Central memory CD8-positive, alpha-beta T cell (primary cell): ENCODE results near the gene HDAC4.
"Not testable (repeated sequence)": the region's sequence is repeated elsewhere in the genome, so short reads cannot be mapped to it uniquely, and the experiment has no call there.

Experiments used
- ATAC-seq: fragments of 150-1000 bp; cut with Tn5 transposase; replicated peaks from 2 replicates; pipeline ENCODE4 v1.10.0; 2022; ENCODE audit warnings: mild to moderate bottlenecking, moderate FRiP score, moderate number of reproducible peaks; ENCODE audit not compliant: poor library complexity, severe bottlenecking; ENCODE audit errors: extremely low read depth
- DNase-seq, 2 donors: peaks; one replicate each; pipeline ENCODE4 v3.0.0; 2021; ENCODE audit warnings: low spot score in 2 of 2
- H3K27ac Mint-ChIP-seq: one replicate; pipeline ENCODE4 v1.8.0; 2022; ENCODE audit warnings: low read depth, mild to moderate bottlenecking, moderate library complexity, mixed read lengths
- H3K27me3 Mint-ChIP-seq: one replicate; pipeline ENCODE4 v1.8.0; 2022; ENCODE audit warnings: mixed read lengths
- H3K36me3 Mint-ChIP-seq: one replicate; pipeline ENCODE4 v1.8.0; 2022; ENCODE audit warnings: mild to moderate bottlenecking, moderate library complexity, mixed read lengths; ENCODE audit not compliant: insufficient read depth
- H3K4me1 Mint-ChIP-seq: one replicate; pipeline ENCODE4 v1.8.0; 2022; ENCODE audit warnings: mixed read lengths
- H3K4me3 Mint-ChIP-seq: one replicate; pipeline ENCODE4 v1.8.0; 2022; ENCODE audit warnings: mild to moderate bottlenecking, moderate library complexity, mixed read lengths
- H3K9me3 Mint-ChIP-seq: one replicate; pipeline ENCODE4 v1.8.0; 2022; ENCODE audit warnings: mixed read lengths

HDAC4 gene

DNA sequence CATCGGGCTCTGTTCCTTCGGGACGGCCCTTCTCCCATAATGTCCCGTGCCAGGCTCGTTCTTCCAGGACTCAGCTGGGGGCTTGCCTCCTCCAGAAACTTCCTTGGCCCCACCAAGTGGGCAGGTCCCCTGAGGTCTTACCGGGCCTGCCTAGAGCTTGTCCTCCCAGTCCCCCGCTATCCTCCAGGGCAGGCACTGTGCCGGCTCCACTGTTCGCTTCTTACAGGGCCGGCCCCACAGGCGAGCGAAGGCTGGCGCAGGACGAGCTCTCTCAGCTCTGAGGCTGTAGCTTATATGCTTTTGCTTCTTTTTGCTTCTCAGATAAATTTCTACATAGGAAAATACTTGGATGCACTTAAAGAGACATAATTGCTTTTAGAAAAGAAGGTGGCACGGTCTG is 323.6 kb downstream of the HDAC4 start:
- no peaks in the 10 kb centered on the region for H3K9me3 Mint-ChIP-seq
- no peak overlapping the region for H3K27ac Mint-ChIP-seq
- no peaks in the 10 kb centered on the region for H3K4me1 Mint-ChIP-seq
- no peak overlapping the region for H3K4me3 Mint-ChIP-seq
- H3K36me3 Mint-ChIP-seq, result peaks cover 21% of the 10 kb centered on the region
- ATAC-seq, result no peak
- H3K27me3 Mint-ChIP-seq, result no peaks in the 10 kb centered on the region
- no peak for DNase-seq

DNA sequence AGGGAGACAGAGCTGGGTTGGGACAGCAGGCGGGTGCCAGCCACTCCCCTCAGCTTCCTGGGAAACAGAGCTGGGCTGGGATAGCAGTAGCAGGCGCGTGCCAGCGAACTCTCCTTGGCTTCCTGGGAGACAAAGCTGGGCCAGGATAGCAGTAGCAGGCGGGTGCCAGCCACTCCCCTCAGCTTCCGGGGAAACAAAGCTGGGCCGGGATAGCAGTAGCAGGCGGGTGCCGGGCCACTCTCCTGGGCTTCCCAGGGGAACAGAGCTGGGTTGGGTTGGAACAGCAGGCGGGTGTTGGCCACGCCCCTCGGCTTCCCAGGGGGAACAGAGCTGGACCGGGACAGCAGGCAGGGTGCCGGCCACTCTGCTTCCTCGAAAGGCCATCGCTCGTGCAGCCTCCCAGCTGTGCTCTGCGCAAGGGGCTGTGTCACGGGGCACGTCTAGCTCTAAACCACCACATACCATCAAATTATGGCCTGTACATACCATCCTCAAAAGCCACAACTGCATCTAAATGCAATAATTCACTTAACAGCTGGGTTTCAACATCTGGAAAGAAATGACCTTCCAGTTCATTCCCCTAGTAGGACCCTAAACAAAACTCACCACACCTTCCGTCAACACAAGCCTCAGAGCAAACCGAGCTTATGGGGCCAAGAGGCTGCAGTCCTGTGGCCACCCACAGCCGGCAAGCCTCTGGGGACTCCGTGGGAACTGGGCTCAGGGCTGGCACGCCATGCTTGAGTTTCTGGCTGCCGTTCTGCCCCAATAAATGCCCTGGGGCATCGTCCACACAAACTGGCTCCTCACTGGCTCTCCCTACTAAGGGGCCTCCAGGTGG is 324.7 kb downstream of the HDAC4 start:
- Mint-ChIP-seq H3K36me3 (peaks cover 21% of the 10 kb centered on the region), H3K4me1 (no peaks in the 10 kb centered on the region), H3K4me3 (no peak overlapping the region), H3K27me3 (no peaks in the 10 kb centered on the region), H3K27ac (no peak overlapping the region), H3K9me3 (no peaks in the 10 kb centered on the region)
- no peak for ATAC-seq
- DNase-seq, result no peak

DNA sequence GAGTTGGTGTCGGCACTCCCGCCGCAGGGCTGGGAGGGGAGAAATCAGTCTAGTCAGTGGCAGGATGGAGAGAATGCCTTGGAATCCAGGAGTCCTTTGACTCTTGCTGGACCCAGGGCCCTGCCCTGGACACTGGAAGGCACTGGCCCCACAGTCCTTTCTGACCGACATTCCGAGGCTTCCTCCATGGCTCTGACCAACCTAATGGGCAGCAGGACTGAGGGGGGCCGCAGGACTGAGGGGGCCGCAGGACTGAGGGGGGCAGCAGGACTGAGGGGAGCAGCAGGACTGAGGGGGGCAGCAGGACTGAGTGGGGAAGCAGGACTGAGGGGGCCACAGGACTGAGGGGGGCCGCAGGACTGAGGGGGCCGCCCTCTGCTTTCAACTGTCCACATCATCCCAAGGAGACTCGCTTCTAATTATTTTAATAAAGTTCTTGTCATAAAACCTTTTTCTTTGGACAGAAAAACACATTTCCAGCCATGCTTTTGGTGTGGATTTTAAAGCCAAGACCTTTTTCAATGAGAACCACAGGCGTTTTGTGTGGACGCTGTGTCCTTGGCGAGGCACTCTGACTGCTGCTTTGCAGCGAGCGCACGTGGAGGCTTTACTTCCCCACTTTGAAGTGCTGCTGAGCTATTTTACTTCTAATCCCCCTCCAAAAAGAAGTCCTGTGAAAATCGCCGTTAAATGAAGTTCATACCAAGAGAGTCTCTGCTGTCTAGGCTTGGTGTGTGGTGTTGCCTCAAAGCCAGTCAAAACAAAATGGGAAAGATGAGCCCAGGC is 326.9 kb downstream of the HDAC4 start:
- H3K4me3 Mint-ChIP-seq, result no peak overlapping the region
- ATAC-seq, result no peak
- no peak for DNase-seq
- H3K4me1 Mint-ChIP-seq, result peaks cover 7% of the 10 kb centered on the region
- H3K27me3 Mint-ChIP-seq, result no peaks in the 10 kb centered on the region
- H3K9me3 Mint-ChIP-seq, result no peaks in the 10 kb centered on the region
- H3K36me3 Mint-ChIP-seq, result peaks cover 14% of the 10 kb centered on the region
- no peak overlapping the region for H3K27ac Mint-ChIP-seq

- no peak for DNase-seq
- no peak overlapping the region for H3K27ac Mint-ChIP-seq
Measured at GRCh38 chr2:239073270-239073669, 327.6 kb downstream of the HDAC4 start.

GRCh38 chr2:239072786-239073185 is 328.0 kb downstream of the HDAC4 start:
- Mint-ChIP-seq H3K9me3 (no peaks in the 10 kb centered on the region), H3K4me3 (no peak overlapping the region), H3K36me3 (peaks cover 15% of the 10 kb centered on the region), H3K27ac (peak overlapping the region; percentile 49), H3K27me3 (no peaks in the 10 kb centered on the region), H3K4me1 (peaks cover 7% of the 10 kb centered on the region)
- ATAC-seq (no peak), DNase-seq (no peak)

More at GRCh38 chr2:239073270-239073669, 327.6 kb downstream of the HDAC4 start:
- Mint-ChIP-seq H3K4me3 (no peak overlapping the region), H3K27me3 (no peaks in the 10 kb centered on the region), H3K4me1 (peaks cover 7% of the 10 kb centered on the region), H3K9me3 (no peaks in the 10 kb centered on the region), H3K36me3 (peaks cover 15% of the 10 kb centered on the region)
- ATAC-seq, result no peak

DNA sequence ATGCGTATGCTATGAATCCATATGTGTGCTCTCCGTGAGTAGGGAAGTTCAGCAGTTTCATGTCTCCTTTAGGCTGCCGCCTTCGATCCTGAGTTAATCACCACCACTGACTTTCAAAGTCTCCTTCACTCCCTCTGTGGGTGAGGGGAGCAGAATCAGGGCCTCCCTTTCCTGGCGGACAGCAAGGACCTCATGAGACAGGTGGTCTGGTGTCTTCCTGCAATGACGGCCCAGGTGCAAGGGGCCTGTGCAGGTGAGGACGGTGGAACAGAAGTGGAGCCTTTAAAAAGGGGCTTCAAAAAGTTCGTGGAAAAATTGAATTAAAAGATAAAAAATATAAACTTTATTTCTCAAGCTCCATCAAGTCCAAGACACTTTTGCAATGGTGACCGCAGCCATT is 330.4 kb downstream of the HDAC4 start:
- ATAC-seq (no peak), DNase-seq (no peak)
- Mint-ChIP-seq H3K27ac (no peak overlapping the region), H3K4me3 (no peak overlapping the region), H3K27me3 (no peaks in the 10 kb centered on the region), H3K4me1 (peaks cover 7% of the 10 kb centered on the region), H3K36me3 (peaks cover 19% of the 10 kb centered on the region), H3K9me3 (no peaks in the 10 kb centered on the region)

GRCh38 chr2:239069362-239070333 is 331.2 kb downstream of the HDAC4 start:
- not testable (repeated sequence) for ATAC-seq, H3K9me3 Mint-ChIP-seq, H3K27me3 Mint-ChIP-seq, H3K4me3 Mint-ChIP-seq, H3K4me1 Mint-ChIP-seq, DNase-seq
- Mint-ChIP-seq H3K36me3 (peaks cover 21% of the 10 kb centered on the region), H3K27ac (peak overlapping the region; percentile 35)

DNA sequence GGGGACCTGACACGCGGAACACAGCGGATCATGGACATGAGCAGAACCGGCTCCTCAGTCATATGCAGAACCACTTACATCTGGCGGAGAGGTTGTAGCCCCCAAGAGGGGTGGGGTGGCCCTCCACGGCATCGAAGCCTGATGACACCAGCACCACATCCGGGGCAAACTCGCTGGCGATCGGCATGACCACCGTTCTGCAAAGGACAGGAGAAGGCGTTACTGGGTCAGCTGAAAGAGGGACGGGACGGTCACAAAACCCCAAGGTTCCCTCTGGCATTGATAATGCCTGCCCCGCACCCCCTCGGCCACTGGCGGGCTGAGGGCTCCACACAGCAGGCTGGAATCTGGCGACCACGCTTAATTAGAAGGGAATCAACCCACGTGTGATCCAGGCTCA is 332.4 kb downstream of the HDAC4 start:
- Mint-ChIP-seq H3K4me1 (peaks cover 7% of the 10 kb centered on the region), H3K27ac (peak overlapping the region; percentile 55), H3K4me3 (no peak overlapping the region), H3K9me3 (no peaks in the 10 kb centered on the region), H3K27me3 (no peaks in the 10 kb centered on the region), H3K36me3 (peaks cover 20% of the 10 kb centered on the region)
- no peak for DNase-seq
- ATAC-seq, result no peak

- DNase-seq (no peak), ATAC-seq (no peak)
- Mint-ChIP-seq H3K4me1 (peaks cover 7% of the 10 kb centered on the region), H3K27ac (no peak overlapping the region), H3K27me3 (no peaks in the 10 kb centered on the region), H3K36me3 (peaks cover 20% of the 10 kb centered on the region), H3K9me3 (no peaks in the 10 kb centered on the region), H3K4me3 (no peak overlapping the region)
Measured at GRCh38 chr2:239067196-239067865, 333.5 kb downstream of the HDAC4 start.

DNA sequence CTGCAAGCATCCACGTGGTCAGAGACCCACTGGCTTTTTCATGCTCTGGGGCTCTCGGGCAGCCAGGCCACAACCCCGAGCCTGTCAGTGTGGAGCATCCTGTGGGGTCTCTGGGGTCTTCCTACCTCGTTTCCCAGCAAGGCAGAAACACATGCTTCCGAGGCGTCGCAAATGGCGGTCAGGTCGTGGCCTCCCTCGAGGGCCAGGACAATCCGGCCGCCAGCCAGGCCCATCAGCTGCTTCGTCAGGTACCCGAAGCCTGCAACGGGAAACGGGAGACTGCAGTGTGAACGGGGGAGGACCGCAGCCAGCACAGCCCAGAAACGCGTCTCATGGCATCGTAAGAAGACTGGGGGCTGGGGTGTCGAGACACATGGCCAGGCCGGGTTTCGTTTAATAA is 334.2 kb downstream of the HDAC4 start:
- H3K27me3 Mint-ChIP-seq, result no peaks in the 10 kb centered on the region
- DNase-seq (no peak), ATAC-seq (no peak)
- H3K4me1 Mint-ChIP-seq, result peaks cover 7% of the 10 kb centered on the region
- no peak overlapping the region for H3K27ac Mint-ChIP-seq
- H3K4me3 Mint-ChIP-seq, result no peak overlapping the region
- H3K9me3 Mint-ChIP-seq, result no peaks in the 10 kb centered on the region
- peaks cover 21% of the 10 kb centered on the region for H3K36me3 Mint-ChIP-seq

DNA sequence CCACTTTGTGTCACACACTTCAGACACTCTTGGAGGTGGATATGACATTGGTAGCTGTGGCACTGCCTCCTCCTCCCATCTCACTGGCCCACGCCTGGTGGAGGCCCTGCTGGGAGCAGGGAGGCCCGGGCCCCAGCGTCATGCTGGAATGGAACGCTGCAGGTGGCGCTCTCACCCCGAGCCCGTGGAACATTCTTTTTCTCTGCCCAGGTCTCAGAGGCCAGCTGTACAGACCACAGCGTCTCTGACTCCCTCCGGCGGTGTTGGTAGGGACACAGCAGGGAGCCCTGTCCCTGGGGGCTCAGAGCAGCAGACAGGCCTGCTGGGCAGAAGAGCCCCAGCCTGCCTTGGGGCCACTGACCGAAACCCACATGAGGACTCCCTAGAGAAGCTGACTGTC is 334.9 kb downstream of the HDAC4 start:
- no peaks in the 10 kb centered on the region for H3K27me3 Mint-ChIP-seq
- peaks cover 21% of the 10 kb centered on the region for H3K36me3 Mint-ChIP-seq
- peaks cover 7% of the 10 kb centered on the region for H3K4me1 Mint-ChIP-seq
- H3K9me3 Mint-ChIP-seq, result no peaks in the 10 kb centered on the region
- H3K4me3 Mint-ChIP-seq, result no peak overlapping the region
- no peak for ATAC-seq
- no peak for DNase-seq
- H3K27ac Mint-ChIP-seq, result no peak overlapping the region

GRCh38 chr2:239065537-239065936 is 335.3 kb downstream of the HDAC4 start:
- H3K27me3 Mint-ChIP-seq, result no peaks in the 10 kb centered on the region
- H3K27ac Mint-ChIP-seq, result no peak overlapping the region
- peaks cover 7% of the 10 kb centered on the region for H3K4me1 Mint-ChIP-seq
- DNase-seq, result no peak
- H3K4me3 Mint-ChIP-seq, result no peak overlapping the region
- H3K36me3 Mint-ChIP-seq, result peaks cover 21% of the 10 kb centered on the region
- no peaks in the 10 kb centered on the region for H3K9me3 Mint-ChIP-seq
- no peak for ATAC-seq
